ENCODE results near the gene ITSN2.

DNA sequence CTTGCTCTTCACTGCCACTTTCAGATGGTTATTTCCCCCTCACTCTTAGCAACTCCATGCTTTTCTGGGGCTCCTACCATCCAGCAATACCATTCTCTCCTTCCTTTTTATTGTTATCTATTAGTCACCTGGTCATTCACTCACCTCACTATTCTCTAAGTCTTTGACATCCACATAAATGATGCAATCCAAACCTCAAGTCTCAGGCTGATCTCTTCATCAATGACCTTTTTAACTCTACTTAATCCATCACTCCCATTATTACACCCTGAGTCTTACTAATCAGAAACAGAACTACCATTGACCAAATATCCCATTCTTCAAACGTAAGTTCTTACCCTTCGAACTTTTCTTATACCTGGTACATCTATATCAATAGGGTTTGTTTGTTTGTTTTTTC is 79.7 kb downstream of the ITSN2 start:
- no peak for TF ChIP-seq POLR2A (IDR thresholded peaks at IDR 0.05)
- TF ChIP-seq, protein P1, sequence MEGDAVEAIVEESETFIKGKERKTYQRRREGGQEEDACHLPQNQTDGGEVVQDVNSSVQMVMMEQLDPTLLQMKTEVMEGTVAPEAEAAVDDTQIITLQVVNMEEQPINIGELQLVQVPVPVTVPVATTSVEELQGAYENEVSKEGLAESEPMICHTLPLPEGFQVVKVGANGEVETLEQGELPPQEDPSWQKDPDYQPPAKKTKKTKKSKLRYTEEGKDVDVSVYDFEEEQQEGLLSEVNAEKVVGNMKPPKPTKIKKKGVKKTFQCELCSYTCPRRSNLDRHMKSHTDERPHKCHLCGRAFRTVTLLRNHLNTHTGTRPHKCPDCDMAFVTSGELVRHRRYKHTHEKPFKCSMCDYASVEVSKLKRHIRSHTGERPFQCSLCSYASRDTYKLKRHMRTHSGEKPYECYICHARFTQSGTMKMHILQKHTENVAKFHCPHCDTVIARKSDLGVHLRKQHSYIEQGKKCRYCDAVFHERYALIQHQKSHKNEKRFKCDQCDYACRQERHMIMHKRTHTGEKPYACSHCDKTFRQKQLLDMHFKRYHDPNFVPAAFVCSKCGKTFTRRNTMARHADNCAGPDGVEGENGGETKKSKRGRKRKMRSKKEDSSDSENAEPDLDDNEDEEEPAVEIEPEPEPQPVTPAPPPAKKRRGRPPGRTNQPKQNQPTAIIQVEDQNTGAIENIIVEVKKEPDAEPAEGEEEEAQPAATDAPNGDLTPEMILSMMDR (IDR thresholded peaks at IDR 0.05), result no peak
